Astrocyte (in vitro differentiated cells and primary cell): Measurements from ENCODE around the gene MAP1B. TPM values are rescaled to one million over a fixed set of nuclear protein-coding genes. Genes with fewer than 3 reads are reported as not detected.

Experiments
- DNase-seq: peaks from one replicate; pipeline ENCODE4 v3.0.0-alpha.2; 2010; ENCODE audit warnings: low read depth
- FAIRE-seq: peaks from 2 replicates; lab custom pipeline; 2011; peaks lifted over from hg19 to GRCh38; lab: Jason Lieb, UNC
- H2AFZ ChIP-seq: 2 replicates; pipeline ENCODE4 v1.6.0; 2012; ENCODE audit warnings: low read depth, low read length, inconsistent platforms
- H3K27ac ChIP-seq: 2 replicates; pipeline ENCODE4 v1.5.1; 2011; ENCODE audit warnings: low read depth, low read length, inconsistent platforms
- H3K27me3 ChIP-seq: 2 replicates; pipeline ENCODE4 v1.6.0; 2011; ENCODE audit warnings: low read length, inconsistent platforms; ENCODE audit not compliant: insufficient read depth
- H3K36me3 ChIP-seq: 2 replicates; pipeline ENCODE4 v1.5.1; 2011; ENCODE audit warnings: low read length, inconsistent platforms; ENCODE audit not compliant: insufficient read depth
- H3K4me1 ChIP-seq: 2 replicates; pipeline ENCODE4 v1.5.1; 2011; ENCODE audit warnings: low read length, inconsistent platforms; ENCODE audit not compliant: insufficient read depth
- H3K4me2 ChIP-seq: 2 replicates; pipeline ENCODE4 v1.6.0; 2012; ENCODE audit warnings: low read length, inconsistent platforms
- H3K4me3 ChIP-seq: 2 replicates; pipeline ENCODE4 v1.5.1; 2011; ENCODE audit warnings: low read depth, mild to moderate bottlenecking, low read length, inconsistent platforms; ENCODE audit not compliant: insufficient read depth
- H3K79me2 ChIP-seq: 2 replicates; pipeline ENCODE4 v1.6.0; 2012; ENCODE audit warnings: mild to moderate bottlenecking, low read length, inconsistent platforms; ENCODE audit not compliant: insufficient read depth
- H3K9ac ChIP-seq: 2 replicates; pipeline ENCODE4 v1.6.0; 2012; ENCODE audit warnings: mild to moderate bottlenecking, low read length, inconsistent platforms
- H3K9me3 ChIP-seq: 2 replicates; pipeline ENCODE4 v1.5.1; 2012; ENCODE audit warnings: low read depth, mild to moderate bottlenecking, low read length, inconsistent platforms; ENCODE audit not compliant: insufficient read depth
- H4K20me1 ChIP-seq: 2 replicates; pipeline ENCODE4 v1.6.0; 2012; ENCODE audit warnings: low read length, inconsistent platforms; ENCODE audit not compliant: insufficient read depth
- H3K27ac Mint-ChIP-seq: one replicate; pipeline ENCODE4 v1.8.0; 2021; ENCODE audit warnings: mild to moderate bottlenecking, mixed read lengths; ENCODE audit not compliant: unreplicated experiment
- H3K27me3 Mint-ChIP-seq: one replicate; pipeline ENCODE4 v1.8.0; 2021; ENCODE audit warnings: low read depth, mixed read lengths; ENCODE audit not compliant: unreplicated experiment
- H3K36me3 Mint-ChIP-seq: one replicate; pipeline ENCODE4 v1.8.0; 2021; ENCODE audit warnings: low read depth, mixed read lengths; ENCODE audit not compliant: unreplicated experiment
- H3K4me1 Mint-ChIP-seq: one replicate; pipeline ENCODE4 v1.8.0; 2021; ENCODE audit warnings: low read depth, mixed read lengths; ENCODE audit not compliant: unreplicated experiment
- H3K4me3 Mint-ChIP-seq: one replicate; pipeline ENCODE4 v1.8.0; 2021; ENCODE audit warnings: mild to moderate bottlenecking, moderate library complexity, mixed read lengths; ENCODE audit not compliant: unreplicated experiment
- H3K9me3 Mint-ChIP-seq: one replicate; pipeline ENCODE4 v1.8.0; 2021; ENCODE audit warnings: mild to moderate bottlenecking, mixed read lengths; ENCODE audit not compliant: unreplicated experiment
- CTCF ChIP-seq: IDR thresholded peaks from 2 replicates; pipeline ENCODE4 v1.5.1; 2011; ENCODE audit warnings: low read depth, mild to moderate bottlenecking, inconsistent platforms, low read length, moderate library complexity; ENCODE audit not compliant: insufficient read depth
- EZH2 ChIP-seq: IDR thresholded peaks from 2 replicates; pipeline ENCODE4 v1.6.1; 2012; ENCODE audit warnings: mild to moderate bottlenecking, low read length, inconsistent platforms; ENCODE audit not compliant: insufficient read depth
- total RNA-seq: library from RNA; stranded (reverse); gene quantifications from 2 replicates; pipeline ENCODE4 v1.2.1, GENCODE V29; 2021

Gene MAP1B
- total RNA-seq, 1 donor from 2014 or later: 476 TPM

- no peak overlapping the region for H3K4me3 Mint-ChIP-seq
- H3K4me1 Mint-ChIP-seq: peaks cover 21% of the 10 kb centered on the region
- peaks cover 45% of the 10 kb centered on the region for H3K36me3 ChIP-seq
- peak; percentile 72 for FAIRE-seq
- DNase-seq: peak; percentile 73
- H3K36me3 Mint-ChIP-seq: peaks cover 22% of the 10 kb centered on the region
- no peak overlapping the region for H2AFZ ChIP-seq
- no peaks in the 10 kb centered on the region for H3K27me3 ChIP-seq
- H3K4me2 ChIP-seq: peak overlapping the region; percentile 5
- H3K27ac ChIP-seq: peak overlapping the region; percentile 41
- peak overlapping the region; percentile 3 for H3K9ac ChIP-seq
- H3K79me2 ChIP-seq: no peaks in the 10 kb centered on the region
- H3K4me3 ChIP-seq: no peak overlapping the region
- H3K27ac Mint-ChIP-seq: peak overlapping the region; percentile 63
- TF ChIP-seq CTCF (no peak), EZH2 (no peak)
- no peaks in the 10 kb centered on the region for H4K20me1 ChIP-seq
- no peaks in the 10 kb centered on the region for H3K9me3 ChIP-seq
- peaks cover 13% of the 10 kb centered on the region for H3K4me1 ChIP-seq
- no peaks in the 10 kb centered on the region for H3K9me3 Mint-ChIP-seq
- H3K27me3 Mint-ChIP-seq: no peaks in the 10 kb centered on the region
Measured at GRCh38 chr5:72224946-72225463, 117.7 kb downstream of the MAP1B start.

- H3K27ac Mint-ChIP-seq: peak overlapping the region; percentile 63
- Histone ChIP-seq H3K4me3 (no peak overlapping the region), H3K79me2 (no peaks in the 10 kb centered on the region), H3K4me1 (peaks cover 15% of the 10 kb centered on the region), H3K9me3 (no peaks in the 10 kb centered on the region), H3K4me2 (no peak overlapping the region), H3K9ac (no peak overlapping the region), H4K20me1 (no peaks in the 10 kb centered on the region), H3K27ac (peak overlapping the region; percentile 41), H2AFZ (no peak overlapping the region), H3K27me3 (no peaks in the 10 kb centered on the region), H3K36me3 (peaks cover 39% of the 10 kb centered on the region)
- peaks cover 28% of the 10 kb centered on the region for H3K4me1 Mint-ChIP-seq
- no peak overlapping the region for H3K4me3 Mint-ChIP-seq
- no peaks in the 10 kb centered on the region for H3K9me3 Mint-ChIP-seq
- no peaks in the 10 kb centered on the region for H3K27me3 Mint-ChIP-seq
- DNase-seq: no peak
- peaks cover 20% of the 10 kb centered on the region for H3K36me3 Mint-ChIP-seq
- no peak for FAIRE-seq
- no peak for TF ChIP-seq CTCF
- TF ChIP-seq EZH2: no peak
Measured at GRCh38 chr5:72225741-72226140, 118.5 kb downstream of the MAP1B start.

GRCh38 chr5:72226950-72227349 lies 119.7 kb downstream of the MAP1B start:
- FAIRE-seq (no peak), DNase-seq (no peak)
- Mint-ChIP-seq H3K36me3 (peaks cover 15% of the 10 kb centered on the region), H3K27me3 (no peaks in the 10 kb centered on the region), H3K4me3 (no peak overlapping the region), H3K27ac (peak overlapping the region; percentile 43), H3K9me3 (no peaks in the 10 kb centered on the region), H3K4me1 (peaks cover 31% of the 10 kb centered on the region)
- Histone ChIP-seq H3K4me3 (no peak overlapping the region), H4K20me1 (no peaks in the 10 kb centered on the region), H3K27ac (no peak overlapping the region), H3K9ac (no peak overlapping the region), H2AFZ (no peak overlapping the region), H3K4me2 (no peak overlapping the region), H3K27me3 (no peaks in the 10 kb centered on the region), H3K79me2 (no peaks in the 10 kb centered on the region), H3K9me3 (no peaks in the 10 kb centered on the region), H3K4me1 (peaks cover 22% of the 10 kb centered on the region), H3K36me3 (peaks cover 33% of the 10 kb centered on the region)
- TF ChIP-seq EZH2: no peak
- TF ChIP-seq CTCF: no peak
